A549 treated with CORT108297 at 1 μM for 4 hours (cell line): ENCODE data around the gene RDH16. TPM values are rescaled to one million over a fixed set of nuclear protein-coding genes. Genes with fewer than 3 reads are reported as not detected.

ENCODE experiments used
- total RNA-seq: library from RNA; stranded (reverse); fragments of 200-300 nt; extraction: Qiagen RNA extraction; gene quantifications from 5 replicates; pipeline ENCODE4 v1.2.3, GENCODE V29; 2022

The RDH16 gene
- total RNA-seq = 0.05 to 0.18 TPM (median 0.10 TPM) in 5 replicates

DNA sequence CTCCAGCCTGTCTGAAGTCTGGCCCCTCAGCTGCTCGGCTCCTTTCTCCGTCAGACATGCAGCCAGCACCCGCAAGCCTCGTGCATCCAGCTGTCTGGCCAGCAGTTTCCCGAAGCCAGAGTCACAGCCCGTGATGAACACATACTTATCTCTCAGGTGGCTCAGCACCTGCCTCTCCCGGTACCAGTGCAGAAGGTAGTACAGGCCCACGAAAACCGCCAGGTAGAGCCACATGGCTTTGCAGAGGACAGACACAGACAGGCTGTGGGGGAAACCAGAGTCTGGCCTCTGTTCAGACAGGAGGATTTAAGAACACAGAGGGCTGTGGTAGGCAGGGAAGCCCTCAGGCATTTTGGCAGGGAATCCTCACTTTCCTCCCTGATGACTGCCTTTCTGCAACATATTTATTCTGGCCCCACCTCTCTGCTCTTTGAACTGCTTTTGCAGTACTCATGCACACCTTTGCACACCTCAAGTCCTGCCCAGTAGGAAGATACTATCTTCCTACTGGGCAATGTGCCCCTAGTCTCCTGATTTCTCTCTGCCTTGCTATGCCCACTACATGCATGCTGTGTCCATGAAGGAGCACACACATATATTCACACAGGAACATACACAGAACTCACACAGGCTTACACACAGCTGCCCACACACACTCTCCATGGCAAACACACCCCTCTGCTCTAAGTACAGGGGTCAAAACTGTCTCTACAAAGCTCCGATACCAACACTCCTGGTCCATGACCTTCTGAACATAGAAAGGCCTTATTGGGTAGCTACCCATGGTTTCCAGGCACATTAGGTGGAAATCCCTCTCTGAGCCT lies at the start of gene RDH16:
TSS of gene RDH16 (minus strand) at position 380 of the 824 bp plus-strand sequence. CDS start at position 234, 146 bp downstream.

DNA sequence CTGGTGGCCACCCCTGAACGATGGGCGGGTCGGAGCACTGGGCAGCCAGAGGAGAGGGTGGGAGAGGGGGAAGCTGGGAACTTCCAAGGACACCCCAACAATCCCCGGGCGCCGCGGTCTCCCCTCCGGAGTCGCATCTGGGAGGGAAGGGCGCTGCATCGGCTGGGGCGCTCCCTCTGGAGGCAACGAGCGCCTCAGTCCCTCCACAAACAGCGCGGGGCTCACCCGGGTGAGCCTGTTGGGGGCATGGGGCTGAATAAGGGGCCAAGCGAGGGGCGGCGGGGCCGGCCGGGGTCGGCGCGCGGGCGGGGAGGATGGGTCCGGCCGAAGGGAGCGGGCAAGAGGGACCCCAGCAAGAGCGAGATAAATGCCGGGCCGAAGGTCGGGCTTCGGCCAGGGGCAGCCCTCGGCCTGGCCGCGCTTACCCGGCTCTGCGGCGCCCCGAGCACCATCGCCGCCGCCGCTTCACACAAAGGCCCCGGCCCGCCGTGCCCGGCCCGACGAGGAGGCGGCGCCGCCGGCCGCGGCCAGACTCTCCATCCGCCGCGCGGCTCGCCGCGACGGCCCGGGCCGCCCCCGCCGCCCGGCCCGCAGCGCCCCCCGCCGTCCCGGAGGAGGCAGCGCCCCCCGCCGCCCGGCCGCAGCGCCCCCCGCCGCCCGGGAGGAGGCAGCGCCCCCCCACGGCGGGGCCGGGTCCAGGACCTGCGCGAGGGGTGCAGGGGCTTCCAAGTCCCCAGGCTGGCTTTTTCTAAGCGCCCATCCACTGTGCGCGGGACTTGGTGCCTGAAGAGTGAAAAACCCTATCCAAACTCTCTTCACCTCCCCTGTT lies 48.8 kb upstream of the RDH16 start, which contains the start of gene ZBTB39:
TSS of gene ZBTB39 (minus strand) at position 567 of the 829 bp plus-strand sequence. CDS start 1,629 bp downstream, outside the sequence.

GRCh38 chr12:56933826-56934625 lies 23.4 kb downstream of the RDH16 start, which contains the start of gene SDR9C7:
SDR9C7 (minus strand) TSS chr12:56934408; CDS start chr12:56934261, 147 bp downstream.

Other genes starting within 250 kb of the RDH16 start
- gene NACA, start 232.3 kb downstream of the RDH16 start, total RNA-seq = 1,440 to 1,979 TPM (median 1,496 TPM) in 5 replicates
- 24.1 to 34.0 TPM (median 25.7 TPM) in 5 replicates for gene PRIM1, start 205.3 kb downstream of the RDH16 start, total RNA-seq
- gene HSD17B6, start 194.3 kb downstream of the RDH16 start, total RNA-seq = 0.64 to 1.5 TPM (median 1.3 TPM) in 5 replicates
- not detected in 5 replicates for gene SDR9C7, start 23.2 kb downstream of the RDH16 start, total RNA-seq
- 4.0 to 6.0 TPM (median 5.1 TPM) in 5 replicates for gene ZBTB39, start 48.9 kb upstream of the RDH16 start, total RNA-seq
- 0.11 to 0.20 TPM (median 0.13 TPM) in 3 of 5 replicates, not detected in the others for gene TAC3, start 58.9 kb upstream of the RDH16 start, total RNA-seq
- gene MYO1A, start 92.5 kb upstream of the RDH16 start, total RNA-seq = 0.09 to 0.41 TPM (median 0.22 TPM) in 5 replicates
- gene NEMP1, start 121.2 kb upstream of the RDH16 start, total RNA-seq = 14.5 to 17.2 TPM (median 17.0 TPM) in 5 replicates
- gene NAB2, start 131.5 kb upstream of the RDH16 start, total RNA-seq = 12.4 to 21.4 TPM (median 19.1 TPM) in 5 replicates
- 42.7 to 55.1 TPM (median 54.2 TPM) in 5 replicates for gene STAT6, start 153.8 kb upstream of the RDH16 start, total RNA-seq
- 15.9 to 22.7 TPM (median 18.3 TPM) in 5 replicates for gene LRP1, start 170.9 kb upstream of the RDH16 start, total RNA-seq
- not detected in 5 replicates for gene LRP1-AS, start 190.0 kb upstream of the RDH16 start, total RNA-seq